Esophagus (tissue), 2 donors: ENCODE measurements around the gene FUT9. TPM values are rescaled to one million over a fixed set of nuclear protein-coding genes. Genes with fewer than 3 reads are reported as not detected.

Experiments used
- H3K27ac ChIP-seq, 2 donors: one replicate each; pipeline ENCODE4 v1.5.1; 2013; ENCODE audit warnings: low read depth in 2 of 2, mild to moderate bottlenecking in 2 of 2, inconsistent platforms in 1 of 2, low read length in 1 of 2, moderate library complexity in 1 of 2
- H3K27me3 ChIP-seq, 2 donors: one replicate each; pipeline ENCODE4 v1.6.1; 2013; ENCODE audit warnings: low read length in 2 of 2, control low read depth in 1 of 2, mild to moderate bottlenecking in 1 of 2; ENCODE audit not compliant: insufficient read depth in 2 of 2, control insufficient read depth in 1 of 2
- H3K36me3 ChIP-seq, 2 donors: one replicate each; pipeline ENCODE4 v1.6.1; 2013; ENCODE audit warnings: low read length in 1 of 2; ENCODE audit not compliant: control insufficient read depth in 2 of 2, insufficient read depth in 2 of 2
- H3K4me1 ChIP-seq, 2 donors: one replicate each; pipeline ENCODE4 v1.6.1; 2013; ENCODE audit warnings: low read length in 1 of 2; ENCODE audit not compliant: control insufficient read depth in 2 of 2, insufficient read depth in 2 of 2
- H3K4me3 ChIP-seq, 2 donors: one replicate each; pipeline ENCODE4 v1.5.1; 2013; ENCODE audit warnings: low read length in 2 of 2, mild to moderate bottlenecking in 2 of 2, low read depth in 1 of 2, moderate library complexity in 1 of 2
- H3K9me3 ChIP-seq, 2 donors: one replicate each; pipeline ENCODE4 v1.6.1; 2013; ENCODE audit warnings: mild to moderate bottlenecking in 2 of 2, low read depth in 1 of 2, low read length in 1 of 2, moderate library complexity in 1 of 2; ENCODE audit not compliant: control insufficient read depth in 2 of 2, insufficient read depth in 1 of 2
- WGBS, 2 donors: extraction: QIAGEN DNeasy Blood & Tissue Kit; methylation state at CpG; one replicate each; pipeline ENCODE4 v1.1.7; 2013; 5-methylcytosine and 5-hydroxymethylcytosine counted together
- polyA plus RNA-seq, 2 donors: library from polyadenylated mRNA; stranded (reverse); fragments of 200-250 nt; gene quantifications; one replicate each; pipeline ENCODE4 v1.2.3, GENCODE V29; 2013
- donor health status: healthy with polysubstance abuse.
- donor health status: Bipolar disorder and iron deficiency.

FUT9 gene
- polyA plus RNA-seq, 2 donors = under 0.01 TPM; not detected in 1

- H3K4me3 ChIP-seq = no peak overlapping the region
- H3K27me3 ChIP-seq = no peaks in the 10 kb centered on the region
- no peak overlapping the region for H3K27ac ChIP-seq
- H3K4me1 ChIP-seq = no peaks in the 10 kb centered on the region
- WGBS, 2 donors = 81 to 83% methylated on average over 3 of the region's 3 CpGs
- no peaks in the 10 kb centered on the region for H3K9me3 ChIP-seq
- no peaks in the 10 kb centered on the region for H3K36me3 ChIP-seq
Observed at GRCh38 chr6:96195272-96195671, 179.5 kb downstream of the FUT9 start.

DNA sequence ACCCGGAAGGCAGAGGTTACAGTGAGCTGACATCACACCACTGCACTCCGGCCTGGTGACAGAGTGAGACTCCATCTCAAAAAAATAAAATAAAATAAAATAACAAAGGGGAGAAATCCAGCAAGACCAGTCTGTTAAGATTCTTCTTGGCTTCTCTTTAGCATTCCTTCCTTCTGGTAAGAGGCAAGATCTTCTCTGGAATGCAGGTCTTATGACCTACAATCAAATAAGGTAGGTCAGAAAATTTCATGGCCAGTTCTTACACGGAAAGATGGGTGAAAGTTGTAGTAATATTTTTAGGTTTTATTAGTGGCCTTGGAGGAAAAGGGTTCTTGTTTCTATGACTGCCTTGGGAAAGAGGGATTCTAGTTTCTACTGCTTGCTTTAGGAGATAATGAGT is 180.9 kb downstream of the FUT9 start:
- no peaks in the 10 kb centered on the region for H3K36me3 ChIP-seq
- WGBS, 2 donors = 44% methylated on average over 3 of the region's 3 CpGs
- H3K27ac ChIP-seq = no peak overlapping the region
- H3K9me3 ChIP-seq = no peaks in the 10 kb centered on the region
- no peak overlapping the region for H3K4me3 ChIP-seq
- H3K4me1 ChIP-seq = no peaks in the 10 kb centered on the region
- H3K27me3 ChIP-seq = no peaks in the 10 kb centered on the region

DNA sequence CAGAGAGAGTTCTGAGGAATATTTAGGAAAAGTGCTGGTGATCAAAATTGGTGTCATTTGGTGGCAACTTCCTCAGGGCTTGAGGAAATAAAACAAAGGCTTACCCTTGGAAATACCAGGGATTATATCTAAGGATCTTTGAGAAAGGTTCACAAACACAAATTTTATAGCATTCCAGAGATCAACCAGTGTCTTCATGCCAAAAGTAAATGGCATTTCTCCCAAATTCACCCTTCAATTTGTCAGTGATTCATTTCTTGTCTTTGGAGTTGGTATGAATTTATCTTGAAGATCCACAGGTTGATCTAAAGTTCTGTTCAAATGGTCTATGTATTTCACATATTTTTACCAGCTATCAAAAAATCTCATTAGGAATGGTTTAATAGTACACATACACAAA is 181.5 kb downstream of the FUT9 start:
- no peaks in the 10 kb centered on the region for H3K36me3 ChIP-seq
- H3K9me3 ChIP-seq = no peaks in the 10 kb centered on the region
- no peaks in the 10 kb centered on the region for H3K4me1 ChIP-seq
- no peak overlapping the region for H3K4me3 ChIP-seq
- H3K27me3 ChIP-seq = no peaks in the 10 kb centered on the region
- no peak overlapping the region for H3K27ac ChIP-seq

DNA sequence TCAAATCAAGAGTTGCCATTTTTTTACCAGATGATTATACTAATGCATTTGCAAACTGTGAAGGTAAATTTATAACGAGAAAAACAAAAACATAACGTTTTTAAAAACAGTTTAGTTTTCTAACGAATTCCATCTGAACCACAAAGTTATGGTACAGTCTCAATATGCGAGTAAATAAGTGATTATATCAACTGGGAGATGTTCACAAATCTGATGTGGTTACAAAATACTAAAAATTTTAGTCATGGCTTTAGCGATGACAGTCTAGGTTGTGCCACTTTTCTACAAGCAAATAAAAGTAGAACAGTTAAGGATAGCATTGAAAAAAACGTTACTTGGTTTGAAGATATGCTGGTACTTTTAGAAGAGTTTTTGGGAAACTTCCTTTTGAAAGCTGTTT is 186.8 kb downstream of the FUT9 start:
- WGBS, 2 donors = 77 to 78% methylated on average over 6 of the region's 6 CpGs
- Histone ChIP-seq H3K27me3 (no peaks in the 10 kb centered on the region), H3K4me1 (no peaks in the 10 kb centered on the region), H3K36me3 (no peaks in the 10 kb centered on the region), H3K27ac (no peak overlapping the region), H3K9me3 (peaks cover 0 to 2% of the 10 kb centered on the region in 2 donors), H3K4me3 (no peak overlapping the region)

- 77 to 83% methylated on average over 2 of the region's 2 CpGs for WGBS, 2 donors
- Histone ChIP-seq H3K27me3 (no peaks in the 10 kb centered on the region), H3K4me3 (no peak overlapping the region), H3K27ac (no peak overlapping the region), H3K36me3 (no peaks in the 10 kb centered on the region), H3K4me1 (no peaks in the 10 kb centered on the region), H3K9me3 (no peaks in the 10 kb centered on the region)
Observed at GRCh38 chr6:96211341-96211740, 195.6 kb downstream of the FUT9 start.

DNA sequence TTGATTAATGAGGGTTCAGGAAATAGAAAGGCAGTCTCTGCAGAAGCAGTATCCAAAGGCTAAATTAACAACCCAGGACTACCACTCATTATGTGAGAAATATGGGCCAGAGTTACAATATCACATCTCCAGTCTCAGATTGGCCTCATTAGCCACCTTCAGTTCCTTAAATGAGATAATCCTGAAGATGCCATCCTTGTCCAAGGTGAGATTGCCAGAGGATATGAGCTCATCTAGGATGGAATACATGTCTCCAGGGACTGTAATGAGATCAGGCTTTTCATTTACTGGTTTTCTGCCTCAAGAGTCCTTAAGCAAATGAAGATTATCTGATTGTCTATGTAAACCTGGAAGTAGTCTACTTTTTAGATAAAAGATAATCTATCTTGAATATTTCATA is 196.3 kb downstream of the FUT9 start:
- Histone ChIP-seq H3K27ac (no peak overlapping the region), H3K4me3 (no peak overlapping the region), H3K36me3 (no peaks in the 10 kb centered on the region), H3K4me1 (no peaks in the 10 kb centered on the region), H3K27me3 (no peaks in the 10 kb centered on the region), H3K9me3 (no peaks in the 10 kb centered on the region)

- Histone ChIP-seq H3K9me3 (no peaks in the 10 kb centered on the region), H3K4me3 (no peak overlapping the region), H3K4me1 (no peaks in the 10 kb centered on the region), H3K27me3 (no peaks in the 10 kb centered on the region), H3K27ac (no peak overlapping the region), H3K36me3 (no peaks in the 10 kb centered on the region)
- 63 to 67% methylated on average over 3 of the region's 3 CpGs for WGBS, 2 donors
Observed at GRCh38 chr6:96213784-96214183, 198.0 kb downstream of the FUT9 start.

DNA sequence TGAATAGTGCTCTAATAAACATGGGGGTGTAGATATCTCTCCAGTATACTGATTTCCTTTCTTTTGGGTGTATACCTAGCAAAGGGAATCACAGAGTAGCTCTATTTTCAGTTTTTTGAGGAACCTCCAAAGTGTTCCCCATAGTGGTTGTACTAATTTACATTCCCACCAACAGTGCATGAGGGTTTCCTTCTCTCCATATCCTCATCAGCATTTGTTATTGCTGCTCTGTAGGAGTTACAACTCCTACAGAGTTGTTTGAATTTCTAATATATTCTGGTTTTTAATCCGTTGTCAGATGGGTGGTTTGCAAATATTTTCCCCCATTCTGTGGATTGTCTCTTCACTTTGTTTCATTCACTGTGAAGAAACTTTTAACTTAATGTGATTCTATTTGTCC is 207.9 kb downstream of the FUT9 start:
- Histone ChIP-seq H3K27me3 (no peaks in the 10 kb centered on the region), H3K27ac (no peak overlapping the region), H3K9me3 (no peaks in the 10 kb centered on the region), H3K4me3 (no peak overlapping the region), H3K4me1 (no peaks in the 10 kb centered on the region), H3K36me3 (no peaks in the 10 kb centered on the region)
- WGBS, 2 donors = 18 to 20% methylated on average over 1 of the region's 1 CpG

GRCh38 chr6:96227135-96227534 is 211.4 kb downstream of the FUT9 start:
- peaks cover 0 to 3% of the 10 kb centered on the region in 2 donors for H3K9me3 ChIP-seq
- H3K27me3 ChIP-seq = no peaks in the 10 kb centered on the region
- H3K4me3 ChIP-seq = no peak overlapping the region
- WGBS, 2 donors = 59 to 64% methylated on average over 2 of the region's 2 CpGs
- no peak overlapping the region for H3K27ac ChIP-seq
- no peaks in the 10 kb centered on the region for H3K4me1 ChIP-seq
- no peaks in the 10 kb centered on the region for H3K36me3 ChIP-seq

GRCh38 chr6:96234444-96234843 is 218.7 kb downstream of the FUT9 start:
- no peak overlapping the region for H3K27ac ChIP-seq
- no peaks in the 10 kb centered on the region for H3K36me3 ChIP-seq
- H3K4me1 ChIP-seq = no peaks in the 10 kb centered on the region
- H3K27me3 ChIP-seq = no peaks in the 10 kb centered on the region
- 63% methylated on average over 2 of the region's 2 CpGs for WGBS, 2 donors
- H3K9me3 ChIP-seq = peaks cover 0 to 3% of the 10 kb centered on the region in 2 donors
- H3K4me3 ChIP-seq = no peak overlapping the region
